GM06990 (cell line): ENCODE measurements around the gene LAMTOR3.
A peak's percentile ranks its signal among the peaks of the same experiment; 100 is the strongest.

Experiments
- DNase-seq: peaks from one replicate; pipeline ENCODE4 v3.0.0-alpha.2; 2011; ENCODE audit not compliant: insufficient read length; ENCODE audit errors: extremely low read depth
- H3K27me3 ChIP-seq: replicated peaks from 2 replicates; pipeline ENCODE4 v1.6.0; 2011; ENCODE audit warnings: low read length; ENCODE audit not compliant: control insufficient read depth, insufficient read depth
- H3K36me3 ChIP-seq: 2 replicates; pipeline ENCODE4 v1.5.1; 2011; ENCODE audit warnings: low read length; ENCODE audit not compliant: control insufficient read depth, insufficient read depth
- H3K4me3 ChIP-seq: replicated peaks from 2 replicates; pipeline ENCODE4 v1.5.1; 2011; ENCODE audit warnings: low read depth, mild to moderate bottlenecking, control low read depth, low read length
- CTCF ChIP-seq: IDR thresholded peaks from 2 replicates; pipeline ENCODE4 v1.5.1; 2011; ENCODE audit warnings: low read length, control low read depth, mild to moderate bottlenecking, inconsistent platforms; ENCODE audit not compliant: insufficient read depth, poor library complexity, severe bottlenecking

Gene LAMTOR3

GRCh38 chr4:99845708-99846469 is 48.3 kb downstream of the LAMTOR3 start:
- Histone ChIP-seq H3K4me3 (no peak overlapping the region), H3K36me3 (peaks cover 7% of the 10 kb centered on the region), H3K27me3 (no peaks in the 10 kb centered on the region)
- DNase-seq: peak; percentile 32
- TF ChIP-seq CTCF: no peak

DNA sequence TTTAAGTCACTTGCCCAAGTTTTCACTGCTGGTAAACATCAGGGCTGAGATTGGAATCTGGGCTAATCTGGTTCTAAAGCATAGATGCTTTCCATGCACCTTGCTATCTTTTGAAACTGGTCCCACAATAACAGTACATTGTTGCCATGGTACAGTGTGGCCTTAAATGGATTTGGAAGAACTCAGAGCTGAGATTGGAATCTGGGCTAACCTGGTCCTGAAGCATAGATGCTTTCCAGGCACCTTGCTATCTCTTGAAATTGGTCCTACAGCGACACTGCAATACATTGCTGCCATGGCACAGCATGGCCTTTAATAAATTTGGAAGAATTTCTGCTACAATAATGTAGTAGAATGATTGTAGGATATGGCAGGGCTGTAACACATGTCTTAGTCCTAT is 49.0 kb downstream of the LAMTOR3 start:
- no peaks in the 10 kb centered on the region for H3K27me3 ChIP-seq
- H3K4me3 ChIP-seq: no peak overlapping the region
- peaks cover 7% of the 10 kb centered on the region for H3K36me3 ChIP-seq
- no peak for DNase-seq
- TF ChIP-seq CTCF: no peak

GRCh38 chr4:99844048-99844447 is 50.2 kb downstream of the LAMTOR3 start:
- Histone ChIP-seq H3K27me3 (no peaks in the 10 kb centered on the region), H3K36me3 (peaks cover 7% of the 10 kb centered on the region), H3K4me3 (no peak overlapping the region)
- DNase-seq: no peak
- TF ChIP-seq CTCF: no peak

DNA sequence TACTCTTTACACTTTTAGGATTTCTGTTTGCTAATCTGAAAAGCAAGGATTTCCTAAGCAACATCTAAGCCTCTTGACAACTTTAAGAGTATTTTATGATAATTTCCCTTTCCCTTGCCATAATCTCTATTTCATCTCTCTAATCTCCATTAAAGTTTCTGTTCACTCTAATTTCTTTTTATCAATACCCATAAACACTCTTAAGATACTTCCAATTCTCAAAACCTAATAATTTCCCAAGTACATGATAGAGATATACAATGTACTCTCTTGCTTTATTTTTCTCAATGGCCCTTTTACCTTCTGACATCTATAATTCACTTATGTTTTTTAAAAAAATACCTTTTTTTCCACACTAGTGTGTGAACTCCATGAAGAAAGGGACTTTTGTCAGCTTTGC is 50.8 kb downstream of the LAMTOR3 start:
- no peak for DNase-seq
- Histone ChIP-seq H3K4me3 (no peak overlapping the region), H3K27me3 (no peaks in the 10 kb centered on the region), H3K36me3 (peaks cover 8% of the 10 kb centered on the region)
- TF ChIP-seq CTCF: no peak

DNA sequence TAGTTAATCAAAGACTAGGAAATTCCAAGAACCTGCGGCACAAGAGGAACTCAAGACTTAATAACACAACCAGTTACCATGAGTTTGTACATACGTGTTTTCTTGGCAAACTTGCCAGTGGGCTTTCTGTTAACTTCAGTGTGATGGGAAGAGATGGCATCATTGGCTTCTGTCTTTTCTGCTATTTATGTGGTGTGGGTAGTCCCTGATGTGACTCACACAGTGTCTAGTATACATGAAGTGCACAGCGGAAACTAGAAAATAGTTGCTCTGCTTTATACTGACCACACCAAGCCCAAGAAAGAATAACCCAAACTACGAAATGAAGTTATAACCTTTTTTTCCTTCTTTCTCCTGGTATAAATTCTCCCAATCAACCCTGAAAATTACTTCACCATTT is 53.1 kb downstream of the LAMTOR3 start:
- no peak for TF ChIP-seq CTCF
- no peaks in the 10 kb centered on the region for H3K27me3 ChIP-seq
- H3K4me3 ChIP-seq: no peak overlapping the region
- H3K36me3 ChIP-seq: peaks cover 11% of the 10 kb centered on the region
- DNase-seq: no peak

DNA sequence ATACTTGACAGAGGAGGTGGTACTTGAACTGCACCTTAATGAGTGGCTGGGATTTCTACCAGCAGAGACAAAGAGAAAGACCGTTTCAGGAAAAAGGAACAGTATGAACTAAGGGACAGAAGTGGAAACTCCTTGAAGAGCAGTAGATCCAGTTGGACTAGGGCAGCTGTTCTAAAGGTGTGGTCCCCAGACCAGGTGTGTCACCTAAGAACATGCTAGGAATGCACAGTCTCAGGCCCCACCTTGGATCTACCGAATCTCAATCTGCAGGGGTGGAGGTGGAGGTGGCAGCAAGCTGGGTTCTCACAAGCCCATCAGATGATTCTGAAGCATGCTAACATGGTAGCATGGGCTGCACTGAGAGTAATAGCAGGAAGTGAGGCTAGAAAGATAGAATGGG is 55.3 kb downstream of the LAMTOR3 start:
- H3K4me3 ChIP-seq: no peak overlapping the region
- no peak for TF ChIP-seq CTCF
- H3K27me3 ChIP-seq: no peaks in the 10 kb centered on the region
- peaks cover 16% of the 10 kb centered on the region for H3K36me3 ChIP-seq
- no peak for DNase-seq
